ENCODE data around the gene LSM14A.

- TF ChIP-seq POLR2A (IDR thresholded peaks at IDR 0.05; ENCODE audit: low read length) (no peak), MAX (IDR thresholded peaks at IDR 0.05) (no peak), PBX3 (IDR thresholded peaks at IDR 0.05) (no peak), ESRRA (IDR thresholded peaks at IDR 0.05; ENCODE audit: borderline replicate concordance, low read length) (no peak), JUN (IDR thresholded peaks at IDR 0.05) (no peak)
Measured at GRCh38 chr19:34189917-34190425, 17.7 kb downstream of the LSM14A start.

Data from A549 (cell line).